Endothelial cell (in vitro differentiated cells): ENCODE results near the gene PIP5K1B. TPM values are rescaled to one million over a fixed set of nuclear protein-coding genes. Genes with fewer than 3 reads are reported as not detected.
"Not testable (repeated sequence)": the region's sequence is repeated elsewhere in the genome, so short reads cannot be mapped to it uniquely, and the experiment has no call there.

Experiments
- DNase-seq: peaks from one replicate; pipeline ENCODE4 v3.0.0; 2021; ENCODE audit warnings: low spot score
- H3K27ac Mint-ChIP-seq: one replicate; pipeline ENCODE4 v1.8.0; 2021; ENCODE audit warnings: mixed read lengths, inconsistent platforms; ENCODE audit not compliant: unreplicated experiment
- H3K27me3 Mint-ChIP-seq: one replicate; pipeline ENCODE4 v1.8.0; 2021; ENCODE audit warnings: mild to moderate bottlenecking, moderate library complexity, mixed read lengths, inconsistent platforms; ENCODE audit not compliant: unreplicated experiment
- H3K36me3 Mint-ChIP-seq: one replicate; pipeline ENCODE4 v1.8.0; 2021; ENCODE audit warnings: mild to moderate bottlenecking, low read depth, mixed read lengths, inconsistent platforms; ENCODE audit not compliant: unreplicated experiment
- H3K4me1 Mint-ChIP-seq: one replicate; pipeline ENCODE4 v1.8.0; 2021; ENCODE audit warnings: mild to moderate bottlenecking, mixed read lengths, inconsistent platforms; ENCODE audit not compliant: unreplicated experiment
- H3K4me3 Mint-ChIP-seq: one replicate; pipeline ENCODE4 v1.8.0; 2021; ENCODE audit warnings: mild to moderate bottlenecking, mixed read lengths, inconsistent platforms; ENCODE audit not compliant: unreplicated experiment
- H3K9me3 Mint-ChIP-seq: one replicate; pipeline ENCODE4 v1.8.0; 2021; ENCODE audit warnings: mixed read lengths, inconsistent platforms; ENCODE audit not compliant: unreplicated experiment
- CTCF ChIP-seq: fragments of 200-600 bp; sonication (generic); IDR thresholded peaks from one replicate; pipeline ENCODE4 v1.5.0; 2021; ENCODE audit warnings: antibody characterized with exemption; ENCODE audit not compliant: unreplicated experiment
- total RNA-seq: library from RNA; stranded (reverse); fragmentation: NEBNext Ultra II Directional; extraction: Animal tissue kit (Norgen Biotek cat#: 25700); gene quantifications from one replicate; pipeline ENCODE4 v1.2.1, GENCODE V29; 2021; ENCODE audit not compliant: unreplicated experiment

Gene PIP5K1B
- total RNA-seq, 1 donor from 2014 or later = 1.8 TPM

GRCh38 chr9:68980341-68980914 is 275.4 kb downstream of the PIP5K1B start:
- Mint-ChIP-seq H3K27me3 (peaks cover 4% of the 10 kb centered on the region), H3K36me3 (no peaks in the 10 kb centered on the region), H3K27ac (no peak overlapping the region), H3K4me3 (no peak overlapping the region), H3K9me3 (no peaks in the 10 kb centered on the region), H3K4me1 (peaks cover 34% of the 10 kb centered on the region)
- DNase-seq = no peak
- no peak for TF ChIP-seq CTCF

GRCh38 chr9:68981789-68982188 is 276.7 kb downstream of the PIP5K1B start:
- H3K4me1 Mint-ChIP-seq = peaks cover 34% of the 10 kb centered on the region
- no peak overlapping the region for H3K27ac Mint-ChIP-seq
- DNase-seq = no peak
- H3K27me3 Mint-ChIP-seq = peaks cover 3% of the 10 kb centered on the region
- TF ChIP-seq CTCF = no peak
- no peak overlapping the region for H3K4me3 Mint-ChIP-seq
- no peaks in the 10 kb centered on the region for H3K9me3 Mint-ChIP-seq
- no peaks in the 10 kb centered on the region for H3K36me3 Mint-ChIP-seq

GRCh38 chr9:68983008-68983411 is 278.0 kb downstream of the PIP5K1B start:
- TF ChIP-seq CTCF = no peak

GRCh38 chr9:68983522-68984424 is 278.7 kb downstream of the PIP5K1B start:
- H3K36me3 Mint-ChIP-seq = no peaks in the 10 kb centered on the region

More at GRCh38 chr9:68983008-68983411, 278.0 kb downstream of the PIP5K1B start:
- no peak for DNase-seq
- Mint-ChIP-seq H3K9me3 (no peaks in the 10 kb centered on the region), H3K4me1 (peaks cover 33% of the 10 kb centered on the region), H3K4me3 (no peak overlapping the region), H3K27me3 (peaks cover 1% of the 10 kb centered on the region), H3K36me3 (no peaks in the 10 kb centered on the region), H3K27ac (no peak overlapping the region)

GRCh38 chr9:68986949-68987348 is 281.9 kb downstream of the PIP5K1B start:
- H3K9me3 Mint-ChIP-seq, H3K4me1 Mint-ChIP-seq, DNase-seq, H3K36me3 Mint-ChIP-seq, H3K27me3 Mint-ChIP-seq, H3K4me3 Mint-ChIP-seq, H3K27ac Mint-ChIP-seq: not testable (repeated sequence)

More at GRCh38 chr9:68983522-68984424, 278.7 kb downstream of the PIP5K1B start:
- Mint-ChIP-seq H3K4me3 (no peak overlapping the region), H3K9me3 (no peaks in the 10 kb centered on the region), H3K27me3 (peaks cover 1% of the 10 kb centered on the region), H3K27ac (no peak overlapping the region), H3K4me1 (peaks cover 30% of the 10 kb centered on the region)
- TF ChIP-seq CTCF = no peak
- no peak for DNase-seq
